GM08714 (cell line): ENCODE measurements around the gene ACADM.
"Not testable (repeated sequence)": the region's sequence is repeated elsewhere in the genome, so short reads cannot be mapped to it uniquely, and the experiment has no call there.

ENCODE experiments used
- H3K4me3 ChIP-seq: fragments of 200-500 bp; sonication (Bioruptor generic); 2 replicates; pipeline ENCODE4 v1.5.1; 2014; ENCODE audit warnings: mild to moderate bottlenecking, low read length, inconsistent platforms
- ZNF274 ChIP-seq: IDR thresholded peaks from 2 replicates; pipeline ENCODE4 v1.6.1; 2012; ENCODE audit warnings: mild to moderate bottlenecking, low read depth, low read length

ACADM gene

GRCh38 chr1:75723989-75724471, 479 bp upstream of the ACADM start:
- peak overlapping the region; percentile 92 for H3K4me3 ChIP-seq
- TF ChIP-seq ZNF274 = no peak

GRCh38 chr1:75725266-75725665, 757 bp downstream of the ACADM start:
- peak overlapping the region; percentile 92 for H3K4me3 ChIP-seq

GRCh38 chr1:75725861-75726361, 1.4 kb downstream of the ACADM start:
- TF ChIP-seq ZNF274 = no peak
- peak overlapping the region; percentile 92 for H3K4me3 ChIP-seq

More at GRCh38 chr1:75725266-75725665, 757 bp downstream of the ACADM start:
- TF ChIP-seq ZNF274 = no peak

- H3K4me3 ChIP-seq = peak overlapping the region; percentile 18
- no peak for TF ChIP-seq ZNF274
Measured at GRCh38 chr1:75727571-75727970, 3.1 kb downstream of the ACADM start.

GRCh38 chr1:75730432-75730831, 5.9 kb downstream of the ACADM start:
- no peak overlapping the region for H3K4me3 ChIP-seq
- no peak for TF ChIP-seq ZNF274

GRCh38 chr1:75731881-75732280, 7.4 kb downstream of the ACADM start:
- H3K4me3 ChIP-seq = no peak overlapping the region
- TF ChIP-seq ZNF274 = no peak

GRCh38 chr1:75732703-75733102, 8.2 kb downstream of the ACADM start:
- TF ChIP-seq ZNF274 = no peak

GRCh38 chr1:75733661-75734060, 9.2 kb downstream of the ACADM start:
- TF ChIP-seq ZNF274 = no peak
- no peak overlapping the region for H3K4me3 ChIP-seq

More at GRCh38 chr1:75732703-75733102, 8.2 kb downstream of the ACADM start:
- no peak overlapping the region for H3K4me3 ChIP-seq

GRCh38 chr1:75736016-75736415, 11.5 kb downstream of the ACADM start:
- TF ChIP-seq ZNF274 = no peak
- no peak overlapping the region for H3K4me3 ChIP-seq

GRCh38 chr1:75742047-75742625, 17.6 kb downstream of the ACADM start:
- no peak overlapping the region for H3K4me3 ChIP-seq
- no peak for TF ChIP-seq ZNF274

- no peak overlapping the region for H3K4me3 ChIP-seq
- TF ChIP-seq ZNF274 = no peak
Measured at GRCh38 chr1:75745276-75745675, 20.8 kb downstream of the ACADM start.

GRCh38 chr1:75757210-75757609, 32.7 kb downstream of the ACADM start:
- not testable (repeated sequence) for H3K4me3 ChIP-seq

- not testable (repeated sequence) for H3K4me3 ChIP-seq
Measured at GRCh38 chr1:75758543-75758942, 34.0 kb downstream of the ACADM start.

GRCh38 chr1:75764057-75764655, 39.6 kb downstream of the ACADM start:
- no peak overlapping the region for H3K4me3 ChIP-seq
- TF ChIP-seq ZNF274 = no peak

GRCh38 chr1:75765697-75766355, 41.3 kb downstream of the ACADM start:
- H3K4me3 ChIP-seq = no peak overlapping the region
- no peak for TF ChIP-seq ZNF274
